Measurements from ENCODE around the gene MRPL27.

GRCh38 chr17:50373705-50374104 lies 721 bp upstream of the MRPL27 start:
- no peak for TF ChIP-seq CTCF (IDR thresholded peaks at IDR 0.05)
- TF ChIP-seq EZH2 (IDR thresholded peaks at IDR 0.05; ENCODE audit: borderline replicate concordance, insufficient read depth, low read depth, low read length, poor library complexity, severe bottlenecking): no peak

Data from B cell (primary cell).